ENCODE data around the gene CCNJ.
"Not testable (repeated sequence)": the region's sequence is repeated elsewhere in the genome, so short reads cannot be mapped to it uniquely, and the experiment has no call there.

DNA sequence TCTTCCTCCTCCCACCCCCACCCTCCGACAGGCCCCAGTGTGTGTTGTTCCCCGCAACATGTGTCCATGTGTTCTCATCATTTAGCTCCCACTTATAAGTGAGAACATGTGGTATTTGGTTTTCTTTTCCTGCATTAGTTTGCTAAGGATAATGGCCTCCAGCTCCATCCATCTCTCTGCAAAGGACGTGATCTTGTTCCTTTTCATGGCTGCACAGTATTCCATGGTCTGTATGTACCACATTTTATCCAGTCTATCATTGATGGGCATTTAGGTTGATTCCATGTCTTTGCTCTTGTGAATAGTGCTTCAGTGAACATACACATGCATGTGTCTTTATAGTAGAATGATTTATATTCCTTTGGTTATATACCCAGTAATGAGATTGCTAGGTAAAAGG lies 4.5 kb downstream of the CCNJ start:
- not testable (repeated sequence) for TF ChIP-seq SRSF9 (IDR thresholded peaks at IDR 0.05; ENCODE audit: borderline replicate concordance, low read depth, low read length); HCFC1 (IDR thresholded peaks at IDR 0.05; ENCODE audit: low read depth, low read length); TAF15 (IDR thresholded peaks at IDR 0.05; ENCODE audit: low read depth, low read length); HIVEP1 (CRISPR knock-in tag; IDR thresholded peaks at IDR 0.05); EZH2 (IDR thresholded peaks at IDR 0.05; ENCODE audit: borderline replicate concordance, low read depth, low read length); ZNF354B (CRISPR knock-in tag; IDR thresholded peaks at IDR 0.05)
- TF ChIP-seq, protein P1, sequence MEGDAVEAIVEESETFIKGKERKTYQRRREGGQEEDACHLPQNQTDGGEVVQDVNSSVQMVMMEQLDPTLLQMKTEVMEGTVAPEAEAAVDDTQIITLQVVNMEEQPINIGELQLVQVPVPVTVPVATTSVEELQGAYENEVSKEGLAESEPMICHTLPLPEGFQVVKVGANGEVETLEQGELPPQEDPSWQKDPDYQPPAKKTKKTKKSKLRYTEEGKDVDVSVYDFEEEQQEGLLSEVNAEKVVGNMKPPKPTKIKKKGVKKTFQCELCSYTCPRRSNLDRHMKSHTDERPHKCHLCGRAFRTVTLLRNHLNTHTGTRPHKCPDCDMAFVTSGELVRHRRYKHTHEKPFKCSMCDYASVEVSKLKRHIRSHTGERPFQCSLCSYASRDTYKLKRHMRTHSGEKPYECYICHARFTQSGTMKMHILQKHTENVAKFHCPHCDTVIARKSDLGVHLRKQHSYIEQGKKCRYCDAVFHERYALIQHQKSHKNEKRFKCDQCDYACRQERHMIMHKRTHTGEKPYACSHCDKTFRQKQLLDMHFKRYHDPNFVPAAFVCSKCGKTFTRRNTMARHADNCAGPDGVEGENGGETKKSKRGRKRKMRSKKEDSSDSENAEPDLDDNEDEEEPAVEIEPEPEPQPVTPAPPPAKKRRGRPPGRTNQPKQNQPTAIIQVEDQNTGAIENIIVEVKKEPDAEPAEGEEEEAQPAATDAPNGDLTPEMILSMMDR (IDR thresholded peaks at IDR 0.05 in 2 of 3, conservative IDR thresholded peaks at IDR 0.05 in 1 of 3; ENCODE audit: insufficient read depth in 2 of 3, low read depth in 1 of 3, low read length in 3 of 3): not testable (repeated sequence)

Measured in K562 (cell line).